Left lung (tissue), 10 donors: Measurements from ENCODE around the gene WRAP73. TPM values are rescaled to one million over a fixed set of nuclear protein-coding genes. Genes with fewer than 3 reads are reported as not detected.

Source experiments
- ATAC-seq: fragments of 200-7000 bp; cut with Tn5 transposase; one replicate; pipeline ENCODE4 v1.9.1; 2020; ENCODE audit warnings: moderate library complexity
- DNase-seq, 4 donors: peaks; one replicate each; pipeline ENCODE4 v3.0.0-alpha.2; 2013 to 2020
- H3K27ac ChIP-seq, 2 donors: fragments of 200-600 bp; sonication (generic) in 1 of 2; one replicate each; pipeline versions ENCODE4 v1.5.0 to v1.8.0; 2020 to 2021
- H3K27me3 ChIP-seq, 2 donors: fragments of 200-600 bp; sonication (generic) in 1 of 2; one replicate each; pipeline versions ENCODE4 v1.5.0 to v1.8.0; 2020 to 2021
- H3K36me3 ChIP-seq, 2 donors: fragments of 200-600 bp; sonication (generic) in 1 of 2; one replicate each; pipeline versions ENCODE4 v1.5.0 to v1.8.0; 2020 to 2021
- H3K4me1 ChIP-seq, 2 donors: fragments of 200-600 bp; one replicate each; pipeline ENCODE4 v1.8.0; 2021
- H3K4me3 ChIP-seq, 2 donors: fragments of 200-600 bp; sonication (generic) in 1 of 2; one replicate each; pipeline versions ENCODE4 v1.5.0 to v1.8.0; 2020 to 2021; ENCODE audit warnings: mild to moderate bottlenecking in 1 of 2
- H3K9me3 ChIP-seq, 2 donors: fragments of 200-600 bp; sonication (generic) in 1 of 2; one replicate each; pipeline versions ENCODE4 v1.5.0 to v1.8.0; 2020 to 2021
- CTCF ChIP-seq, 2 donors: fragments of 200-600 bp; sonication (generic) in 1 of 2; IDR thresholded peaks; one replicate each; pipeline versions ENCODE4 v1.5.0 to v1.8.0; 2021; ENCODE audit warnings: antibody characterized with exemption in 2 of 2
- intact Hi-C, 2 donors: fragments of 100-400 bp; cut with DNase I; formaldehyde crosslinking; loops; one replicate each; pipeline versions ENCODE4 v1.11.2 to v1.14.2; 2022
- polyA plus RNA-seq, 6 donors: library from polyadenylated mRNA; unstranded; fragments of 120-200 nt; gene quantifications; one replicate each; pipeline ENCODE4 v1.2.1, GENCODE V29; 2013; ENCODE audit not compliant: insufficient read length in 6 of 6
- total RNA-seq, 2 donors: library from RNA; stranded (reverse); fragmentation: NEBNext Ultra II Directional; extraction: Animal tissue kit (Norgen Biotek cat#: 25700); gene quantifications; one replicate each; pipeline ENCODE4 v1.2.1, GENCODE V29; 2021
- donor health status: DM: no; HTN: yes; CAD: no.
- donor health status: DM: no; HTN: no; CAD: no.

WRAP73 gene
- total and polyA plus RNA-seq, 8 donors: 14.3 to 23.1 (median 16.0) TPM

DNA sequence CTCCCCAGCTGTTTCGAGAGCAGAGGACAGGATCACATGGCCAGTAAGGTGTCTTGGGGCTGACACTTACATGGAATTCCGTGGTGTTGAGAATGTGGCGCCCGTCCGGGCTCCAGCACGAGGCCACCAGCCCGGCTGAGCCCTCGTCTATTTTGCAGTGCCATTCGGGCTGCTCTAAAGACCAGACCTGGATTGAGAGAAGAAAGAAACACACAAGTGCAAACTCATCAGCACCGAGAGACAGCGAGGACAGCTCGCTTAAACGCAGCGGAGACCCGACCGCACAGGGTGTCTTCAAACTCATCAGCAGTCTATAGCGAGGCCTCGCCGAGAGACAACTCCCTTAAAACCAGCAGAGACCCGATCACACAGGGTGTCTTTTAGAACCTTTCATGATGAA lies 3.3 kb downstream of the WRAP73 start:
- DNase-seq: no peak
- H3K4me3 ChIP-seq: no peak overlapping the region
- H3K36me3 ChIP-seq: peaks cover 0 to 52% of the 10 kb centered on the region in 2 donors
- intact Hi-C loops: no loop called here
- H3K9me3 ChIP-seq: no peaks in the 10 kb centered on the region
- no peak overlapping the region for H3K27ac ChIP-seq
- no peak for ATAC-seq
- H3K27me3 ChIP-seq: peaks cover 15% of the 10 kb centered on the region in 2 donors
- no peak for TF ChIP-seq CTCF (IDR thresholded peaks at IDR 0.05)
- peaks cover 8 to 31% of the 10 kb centered on the region in 2 donors for H3K4me1 ChIP-seq

GRCh38 chr1:3645666-3646355 lies 4.1 kb downstream of the WRAP73 start:
- Histone ChIP-seq H3K4me3 (no peak overlapping the region), H3K27me3 (peaks cover 7% of the 10 kb centered on the region in 2 donors), H3K4me1 (peaks cover 4 to 23% of the 10 kb centered on the region in 2 donors), H3K27ac (no peak overlapping the region), H3K36me3 (peaks cover 0 to 60% of the 10 kb centered on the region in 2 donors), H3K9me3 (no peaks in the 10 kb centered on the region)
- TF ChIP-seq CTCF (IDR thresholded peaks at IDR 0.05): no peak
- ATAC-seq (no peak), DNase-seq (no peak)
- intact Hi-C loops: no loop called here

GRCh38 chr1:3645247-3645646 lies 4.7 kb downstream of the WRAP73 start:
- intact Hi-C loops: no loop called here
- no peak for TF ChIP-seq CTCF (IDR thresholded peaks at IDR 0.05)
- Histone ChIP-seq H3K36me3 (peaks cover 0 to 66% of the 10 kb centered on the region in 2 donors), H3K9me3 (no peaks in the 10 kb centered on the region), H3K27me3 (peaks cover 2% of the 10 kb centered on the region in 2 donors), H3K4me3 (no peak overlapping the region), H3K27ac (no peak overlapping the region), H3K4me1 (peaks cover 4 to 17% of the 10 kb centered on the region in 2 donors)
- ATAC-seq: no peak
- DNase-seq: peak in 1 of 4 donors; percentile 50

GRCh38 chr1:3644273-3644672 lies 5.6 kb downstream of the WRAP73 start:
- TF ChIP-seq CTCF (IDR thresholded peaks at IDR 0.05): no peak
- no peak for ATAC-seq
- Histone ChIP-seq H3K4me3 (no peak overlapping the region), H3K9me3 (no peaks in the 10 kb centered on the region), H3K36me3 (peaks cover 0 to 76% of the 10 kb centered on the region in 2 donors), H3K4me1 (peaks cover 4 to 12% of the 10 kb centered on the region in 2 donors), H3K27ac (no peak overlapping the region), H3K27me3 (no peaks in the 10 kb centered on the region)
- DNase-seq: no peak
- intact Hi-C loops: no loop called here

GRCh38 chr1:3642919-3643675 lies 6.8 kb downstream of the WRAP73 start:
- H3K9me3 ChIP-seq: no peaks in the 10 kb centered on the region
- DNase-seq (peak in 1 of 4 donors; percentile 43), ATAC-seq (no peak)
- peaks cover 0 to 3% of the 10 kb centered on the region in 2 donors for H3K4me1 ChIP-seq
- H3K27me3 ChIP-seq: no peaks in the 10 kb centered on the region
- no peak for TF ChIP-seq CTCF (IDR thresholded peaks at IDR 0.05)
- no peak overlapping the region for H3K27ac ChIP-seq
- H3K36me3 ChIP-seq: peaks cover 0 to 87% of the 10 kb centered on the region in 2 donors
- H3K4me3 ChIP-seq: no peak overlapping the region
- intact Hi-C loops: no loop called here
